Kidney (tissue), 14 donors: ENCODE results near the gene MFGE8. TPM values are rescaled to one million over a fixed set of nuclear protein-coding genes. Genes with fewer than 3 reads are reported as not detected.

Source experiments
- DNase-seq, 5 donors: peaks; one replicate each; pipeline ENCODE4 v3.0.0-alpha.2; 2013 to 2020
- FAIRE-seq: peaks from 2 replicates; lab custom pipeline; 2012; peaks lifted over from hg19 to GRCh38; lab: Jason Lieb, UNC
- H3K27ac ChIP-seq, 2 donors: one replicate each; pipeline ENCODE4 v1.7.0; 2013; ENCODE audit warnings: low read depth in 2 of 2, low read length in 2 of 2, inconsistent platforms in 1 of 2
- H3K27me3 ChIP-seq: one replicate; pipeline ENCODE4 v1.7.1; 2013; ENCODE audit warnings: low read length, inconsistent platforms; ENCODE audit not compliant: control insufficient read depth, insufficient read depth
- H3K36me3 ChIP-seq, 3 donors: one replicate each; pipeline versions ENCODE4 v1.7.0 to v1.7.1; 2013; ENCODE audit warnings: low read length in 3 of 3, control low read depth in 1 of 3, inconsistent platforms in 1 of 3; ENCODE audit not compliant: insufficient read depth in 3 of 3, control insufficient read depth in 2 of 3
- H3K4me1 ChIP-seq, 3 donors: one replicate each; pipeline versions ENCODE4 v1.7.0 to v1.7.1; 2013; ENCODE audit warnings: low read length in 3 of 3, inconsistent platforms in 1 of 3, low read depth in 1 of 3; ENCODE audit not compliant: control insufficient read depth in 2 of 3, insufficient read depth in 2 of 3
- H3K4me3 ChIP-seq, 3 donors: one replicate each; pipeline versions ENCODE4 v1.7.0 to v1.8.1; 2013; ENCODE audit warnings: low read length in 3 of 3, control low read depth in 1 of 3, inconsistent platforms in 1 of 3
- H3K9ac ChIP-seq, 3 donors: one replicate each; pipeline versions ENCODE4 v1.7.0 to v1.7.1; 2013; ENCODE audit warnings: low read length in 3 of 3, control low read depth in 1 of 3, inconsistent platforms in 1 of 3
- H3K9me3 ChIP-seq, 3 donors: one replicate each; pipeline versions ENCODE4 v1.7.0 to v1.7.1; 2013; ENCODE audit warnings: low read length in 3 of 3, control low read depth in 1 of 3, inconsistent platforms in 1 of 3; ENCODE audit not compliant: control insufficient read depth in 2 of 3, insufficient read depth in 1 of 3
- intact Hi-C: fragments of 100-400 bp; cut with DNase I; formaldehyde crosslinking; loops from one replicate; pipeline ENCODE4 v1.11.1; 2022
- polyA plus RNA-seq: library from polyadenylated mRNA; stranded (reverse); fragments of 350-450 nt; fragmentation: Illumina TruSeq; extraction: RNeasy Lipid Tissue Mini Kit (QIAGEN cat#74804); gene quantifications from one replicate; pipeline ENCODE4 v1.2.3, GENCODE V29; 2014; ENCODE audit warnings: low read depth, low replicate concordance; ENCODE audit not compliant: insufficient read depth
- total RNA-seq: library from RNA; stranded (reverse); fragmentation: NEBNext Ultra II Directional; extraction: Animal tissue kit (Norgen Biotek cat#: 25700); gene quantifications from one replicate; pipeline ENCODE4 v1.2.1, GENCODE V29; 2021
- TF ChIP-seq, protein P1 (sequence below): IDR thresholded peaks from 3 replicates; pipeline ENCODE4 v1.5.1; 2012; ENCODE audit warnings: mild to moderate bottlenecking, moderate library complexity, borderline replicate concordance; ENCODE audit not compliant: insufficient read depth; ENCODE audit errors: extremely low read depth
- donor health status: control.
- donor health status: control.
- donor health status: control.
- donor health status: control.
- donor health status: control.
- donor health status: DM: yes; HTN: yes; CAD: no.
- donor health status: Normal renal cell carcinoma (clear cell type).

MFGE8 gene
- total and polyA plus RNA-seq, 2 donors from 2014 or later: 88.0 to 184 TPM

DNA sequence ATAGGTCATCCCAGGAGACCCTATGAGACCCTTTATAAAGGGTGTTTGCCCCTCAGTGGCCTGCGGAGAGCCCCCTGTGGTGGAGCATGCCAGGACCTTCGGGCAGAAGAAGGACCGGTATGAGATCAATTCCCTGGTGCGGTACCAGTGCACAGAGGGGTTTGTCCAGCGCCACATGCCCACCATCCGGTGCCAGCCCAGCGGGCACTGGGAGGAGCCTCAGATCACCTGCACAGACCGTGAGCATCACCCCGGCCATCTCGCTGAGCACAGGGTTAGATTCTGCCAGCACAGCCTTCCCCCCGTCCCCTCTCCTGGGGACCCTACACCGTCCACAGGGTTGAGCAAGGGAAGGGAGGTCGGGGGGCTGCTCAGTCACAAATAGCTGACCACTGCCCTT lies 39.4 kb downstream of the MFGE8 start:
- TF ChIP-seq, protein P1, sequence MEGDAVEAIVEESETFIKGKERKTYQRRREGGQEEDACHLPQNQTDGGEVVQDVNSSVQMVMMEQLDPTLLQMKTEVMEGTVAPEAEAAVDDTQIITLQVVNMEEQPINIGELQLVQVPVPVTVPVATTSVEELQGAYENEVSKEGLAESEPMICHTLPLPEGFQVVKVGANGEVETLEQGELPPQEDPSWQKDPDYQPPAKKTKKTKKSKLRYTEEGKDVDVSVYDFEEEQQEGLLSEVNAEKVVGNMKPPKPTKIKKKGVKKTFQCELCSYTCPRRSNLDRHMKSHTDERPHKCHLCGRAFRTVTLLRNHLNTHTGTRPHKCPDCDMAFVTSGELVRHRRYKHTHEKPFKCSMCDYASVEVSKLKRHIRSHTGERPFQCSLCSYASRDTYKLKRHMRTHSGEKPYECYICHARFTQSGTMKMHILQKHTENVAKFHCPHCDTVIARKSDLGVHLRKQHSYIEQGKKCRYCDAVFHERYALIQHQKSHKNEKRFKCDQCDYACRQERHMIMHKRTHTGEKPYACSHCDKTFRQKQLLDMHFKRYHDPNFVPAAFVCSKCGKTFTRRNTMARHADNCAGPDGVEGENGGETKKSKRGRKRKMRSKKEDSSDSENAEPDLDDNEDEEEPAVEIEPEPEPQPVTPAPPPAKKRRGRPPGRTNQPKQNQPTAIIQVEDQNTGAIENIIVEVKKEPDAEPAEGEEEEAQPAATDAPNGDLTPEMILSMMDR: no peak
- FAIRE-seq (no peak), DNase-seq (no peak)
- H3K9me3 ChIP-seq: no peaks in the 10 kb centered on the region
- no peak overlapping the region for H3K27ac ChIP-seq
- H3K9ac ChIP-seq: no peak overlapping the region
- H3K4me3 ChIP-seq: no peak overlapping the region
- intact Hi-C loops: no loop called here
- H3K27me3 ChIP-seq: no peaks in the 10 kb centered on the region
- no peaks in the 10 kb centered on the region for H3K4me1 ChIP-seq
- H3K36me3 ChIP-seq: no peaks in the 10 kb centered on the region

DNA sequence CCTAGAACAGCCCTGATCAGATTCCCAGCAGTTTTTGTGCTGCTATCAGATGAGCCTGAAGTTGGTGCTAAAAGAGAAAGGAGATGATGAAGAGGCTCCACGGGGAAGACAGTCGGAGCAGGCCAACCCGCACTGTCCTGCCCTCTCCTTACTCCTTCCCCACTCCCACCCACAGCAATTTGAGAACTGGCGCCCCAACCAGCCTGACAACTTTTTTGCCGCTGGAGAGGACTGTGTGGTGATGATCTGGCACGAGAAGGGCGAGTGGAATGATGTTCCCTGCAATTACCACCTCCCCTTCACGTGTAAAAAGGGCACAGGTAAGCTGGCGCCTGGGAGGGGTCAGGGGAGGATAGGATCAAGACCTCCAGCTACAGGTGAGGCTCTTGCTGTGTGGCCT lies 40.5 kb downstream of the MFGE8 start:
- Histone ChIP-seq H3K9me3 (no peaks in the 10 kb centered on the region), H3K4me1 (no peaks in the 10 kb centered on the region), H3K4me3 (no peak overlapping the region), H3K36me3 (no peaks in the 10 kb centered on the region), H3K9ac (no peak overlapping the region), H3K27me3 (no peaks in the 10 kb centered on the region), H3K27ac (no peak overlapping the region)
- FAIRE-seq: no peak
- TF ChIP-seq, protein P1: no peak
- intact Hi-C loops: no loop called here
- DNase-seq: no peak

DNA sequence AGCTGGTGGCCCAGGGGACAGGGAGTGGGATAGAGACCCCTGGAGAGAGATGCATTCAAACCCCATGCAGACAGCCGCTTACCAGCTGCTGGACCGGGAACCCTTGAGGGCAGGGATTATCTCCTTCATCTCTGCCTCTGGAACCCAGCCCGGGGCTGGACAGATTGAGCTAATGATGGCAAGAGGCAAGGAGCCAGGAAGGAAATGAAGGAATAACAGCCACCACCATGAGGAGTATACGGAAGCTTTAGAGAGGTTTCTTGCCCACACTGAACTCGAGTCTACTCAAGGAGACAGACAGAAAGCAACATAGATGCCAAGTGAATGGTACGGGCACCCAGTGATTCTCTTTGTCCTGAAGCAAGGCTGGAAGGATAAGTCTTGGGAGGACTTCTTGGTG lies 41.1 kb downstream of the MFGE8 start:
- H3K9ac ChIP-seq: no peak overlapping the region
- no peak overlapping the region for H3K27ac ChIP-seq
- TF ChIP-seq, protein P1: no peak
- no peak for DNase-seq
- H3K36me3 ChIP-seq: no peaks in the 10 kb centered on the region
- no peaks in the 10 kb centered on the region for H3K9me3 ChIP-seq
- H3K27me3 ChIP-seq: no peaks in the 10 kb centered on the region
- no peak overlapping the region for H3K4me3 ChIP-seq
- no peaks in the 10 kb centered on the region for H3K4me1 ChIP-seq
- intact Hi-C loops: no loop called here
- no peak for FAIRE-seq

DNA sequence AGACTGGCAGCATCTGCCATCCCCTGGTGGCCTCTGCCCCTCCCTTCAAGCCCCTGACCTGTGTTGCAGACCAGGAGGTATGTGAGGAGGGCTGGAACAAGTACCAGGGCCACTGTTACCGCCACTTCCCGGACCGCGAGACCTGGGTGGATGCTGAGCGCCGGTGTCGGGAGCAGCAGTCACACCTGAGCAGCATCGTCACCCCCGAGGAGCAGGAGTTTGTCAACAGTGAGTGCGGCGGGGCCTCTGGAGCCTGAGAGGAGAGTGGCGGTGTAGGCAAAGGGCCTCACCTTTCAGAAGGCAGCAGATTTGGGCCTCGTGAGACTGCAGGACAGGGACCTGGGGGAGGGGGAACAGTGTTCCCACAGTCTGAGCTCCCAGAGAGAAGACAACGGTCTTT lies 41.9 kb downstream of the MFGE8 start:
- DNase-seq (peak in 3 of 5 donors; percentile 22 to 38 (median 29)), FAIRE-seq (no peak)
- intact Hi-C loops: no loop called here
- no peaks in the 10 kb centered on the region for H3K9me3 ChIP-seq
- no peak overlapping the region for H3K4me3 ChIP-seq
- no peak overlapping the region for H3K9ac ChIP-seq
- H3K27ac ChIP-seq: no peak overlapping the region
- TF ChIP-seq, protein P1: no peak
- H3K36me3 ChIP-seq: no peaks in the 10 kb centered on the region
- no peaks in the 10 kb centered on the region for H3K4me1 ChIP-seq
- no peaks in the 10 kb centered on the region for H3K27me3 ChIP-seq
